Tibial nerve (tissue), 4 donors: ENCODE results near the gene TRIM38. TPM values are rescaled to one million over a fixed set of nuclear protein-coding genes. Genes with fewer than 3 reads are reported as not detected.

Source experiments
- DNase-seq, 2 donors: peaks; one replicate each; pipeline ENCODE4 v3.0.0-alpha.2; 2019; ENCODE audit warnings: low spot score in 2 of 2
- H3K27ac ChIP-seq, 4 donors: fragments of 200-600 bp; sonication (generic) in 3 of 4; one replicate each; pipeline ENCODE4 v1.5.1; 2017 to 2019; ENCODE audit warnings: mild to moderate bottlenecking in 1 of 4
- H3K27me3 ChIP-seq, 2 donors: fragments of 200-600 bp; sonication (generic) in 1 of 2; one replicate each; pipeline versions ENCODE4 v1.5.1 to v1.6.0; 2017 to 2019
- H3K36me3 ChIP-seq, 3 donors: fragments of 200-600 bp; sonication (generic); one replicate each; pipeline ENCODE4 v1.5.1; 2018 to 2019
- H3K4me1 ChIP-seq, 4 donors: fragments of 200-600 bp; sonication (generic) in 3 of 4; one replicate each; pipeline ENCODE4 v1.5.1; 2017 to 2019
- H3K4me3 ChIP-seq, 4 donors: fragments of 200-600 bp; sonication (generic) in 3 of 4; one replicate each; pipeline ENCODE4 v1.5.1; 2017 to 2019; ENCODE audit warnings: mild to moderate bottlenecking in 1 of 4, moderate library complexity in 1 of 4
- H3K9me3 ChIP-seq, 4 donors: fragments of 200-600 bp; sonication (generic) in 3 of 4; one replicate each; pipeline ENCODE4 v1.5.1; 2017 to 2019
- CTCF ChIP-seq, 5 experiments: fragments of 200-600 bp in 3 of 5; fragments of 450-650 bp in 2 of 5; sonication (generic) in 3 of 5; IDR thresholded peaks; one replicate each; pipeline ENCODE4 v1.5.1; 2016 to 2019; ENCODE audit warnings: antibody characterized with exemption in 5 of 5, mild to moderate bottlenecking in 3 of 5, moderate library complexity in 2 of 5
- EP300 ChIP-seq, 2 donors: sonication (generic); formaldehyde crosslinking; IDR thresholded peaks; one replicate each; pipeline ENCODE4 v1.6.1; 2017; ENCODE audit warnings: antibody characterized with exemption in 2 of 2, mild to moderate bottlenecking in 1 of 2
- POLR2A ChIP-seq, 2 donors: fragments of 450-650 bp; IDR thresholded peaks; one replicate each; pipeline ENCODE4 v1.6.1; 2017; ENCODE audit warnings: antibody characterized with exemption in 2 of 2, mild to moderate bottlenecking in 2 of 2, moderate library complexity in 2 of 2
- WGBS, 2 donors: methylation state at CpG; one replicate each; pipeline ENCODE4 v1.1.5; 2018; 5-methylcytosine and 5-hydroxymethylcytosine counted together
- total RNA-seq, 4 donors: library from RNA; depleted of rRNA; stranded (reverse); fragments of >200 nt; gene quantifications; one replicate each; pipeline ENCODE4 v1.1.0, GENCODE V29; 2016

Gene TRIM38
- 10 to 100 TPM in 2 of 4 donors, 1 to 10 TPM in 2; 8.8 to 12.2 (median 9.5) TPM for total RNA-seq

- Histone ChIP-seq H3K9me3 (peaks cover 0 to 3% (median 0%) of the 10 kb centered on the region in 4 donors), H3K4me3 (peak within 1 kb of the TSS; percentile 37 to 66 (median 58)), H3K36me3 (peaks cover 0 to 25% (median 0%) of the 10 kb centered on the region in 3 donors), H3K27ac (peak within 1 kb of the TSS; percentile 61 to 96 (median 94)), H3K27me3 (no peaks in the 10 kb centered on the region), H3K4me1 (peaks cover 0 to 50% (median 35%) of the 10 kb centered on the region in 4 donors)
- WGBS, 2 donors, result 2 to 3% methylated on average over 11 of the region's 11 CpGs
- TF ChIP-seq EP300 (IDR thresholded peaks at IDR 0.05) (peak; percentile 58 to 96), CTCF (IDR thresholded peaks at IDR 0.05) (peak in 1 of 5 experiments; percentile 11), POLR2A (IDR thresholded peaks at IDR 0.05) (peak; percentile 82 to 88)
- DNase-seq, result peak; percentile 63 to 88
These were observed at the start of gene TRIM38 for GRCh38 chr6:25962149-25963127. Gene TRIM38 (plus strand): TSS chr6:25962802. CDS start chr6:25966523, 3,721 bp downstream.

- Histone ChIP-seq H3K4me3 (no peak overlapping the region), H3K27ac (no peak overlapping the region), H3K36me3 (no peaks in the 10 kb centered on the region), H3K4me1 (no peaks in the 10 kb centered on the region), H3K27me3 (no peaks in the 10 kb centered on the region), H3K9me3 (no peaks in the 10 kb centered on the region)
- DNase-seq, result no peak
- 78 to 84% methylated on average over 3 of the region's 3 CpGs for WGBS, 2 donors
- TF ChIP-seq EP300 (IDR thresholded peaks at IDR 0.05) (no peak), CTCF (IDR thresholded peaks at IDR 0.05) (no peak), POLR2A (IDR thresholded peaks at IDR 0.05) (no peak)
These were observed 48.9 kb upstream of the TRIM38 start for GRCh38 chr6:25913741-25914140.

GRCh38 chr6:25916330-25916729 lies 46.3 kb upstream of the TRIM38 start:
- TF ChIP-seq CTCF (IDR thresholded peaks at IDR 0.05), result no peak
- no peak for TF ChIP-seq EP300 (IDR thresholded peaks at IDR 0.05)
- no peak for TF ChIP-seq POLR2A (IDR thresholded peaks at IDR 0.05)
- no peaks in the 10 kb centered on the region for H3K4me1 ChIP-seq
- 78 to 85% methylated on average over 3 of the region's 3 CpGs for WGBS, 2 donors
- no peak overlapping the region for H3K4me3 ChIP-seq
- no peaks in the 10 kb centered on the region for H3K36me3 ChIP-seq
- DNase-seq, result no peak
- H3K27ac ChIP-seq, result no peak overlapping the region
- H3K27me3 ChIP-seq, result no peaks in the 10 kb centered on the region
- no peaks in the 10 kb centered on the region for H3K9me3 ChIP-seq

- no peaks in the 10 kb centered on the region for H3K4me1 ChIP-seq
- H3K36me3 ChIP-seq, result no peaks in the 10 kb centered on the region
- DNase-seq, result no peak
- 87 to 92% methylated on average over 7 of the region's 7 CpGs for WGBS, 2 donors
- no peaks in the 10 kb centered on the region for H3K27me3 ChIP-seq
- TF ChIP-seq CTCF (IDR thresholded peaks at IDR 0.05), result no peak
- no peak for TF ChIP-seq POLR2A (IDR thresholded peaks at IDR 0.05)
- TF ChIP-seq EP300 (IDR thresholded peaks at IDR 0.05), result no peak
- H3K9me3 ChIP-seq, result no peaks in the 10 kb centered on the region
- H3K4me3 ChIP-seq, result no peak overlapping the region
- H3K27ac ChIP-seq, result no peak overlapping the region
These were observed 45.7 kb upstream of the TRIM38 start for GRCh38 chr6:25916789-25917490.
